Glutamatergic neuron (in vitro differentiated cells): Measurements from ENCODE around the gene JMJD1C. TPM values are rescaled to one million over a fixed set of nuclear protein-coding genes. Genes with fewer than 3 reads are reported as not detected.

ENCODE experiments used
- DNase-seq: peaks from one replicate; pipeline ENCODE4 v3.0.0; 2022
- H3K27ac Mint-ChIP-seq: one replicate; pipeline ENCODE4 v1.8.0; 2020; ENCODE audit warnings: mild to moderate bottlenecking, mixed read lengths, inconsistent platforms; ENCODE audit not compliant: unreplicated experiment
- H3K27me3 Mint-ChIP-seq: one replicate; pipeline ENCODE4 v1.8.0; 2020; ENCODE audit warnings: mild to moderate bottlenecking, moderate library complexity, mixed read lengths, inconsistent platforms; ENCODE audit not compliant: unreplicated experiment
- H3K36me3 Mint-ChIP-seq: one replicate; pipeline ENCODE4 v1.8.0; 2020; ENCODE audit warnings: mild to moderate bottlenecking, mixed read lengths, inconsistent platforms; ENCODE audit not compliant: unreplicated experiment
- H3K4me1 Mint-ChIP-seq: one replicate; pipeline ENCODE4 v1.8.0; 2020; ENCODE audit warnings: mild to moderate bottlenecking, low read depth, mixed read lengths, inconsistent platforms; ENCODE audit not compliant: unreplicated experiment
- H3K4me3 Mint-ChIP-seq: one replicate; pipeline ENCODE4 v1.8.0; 2020; ENCODE audit warnings: mild to moderate bottlenecking, mixed read lengths, inconsistent platforms; ENCODE audit not compliant: unreplicated experiment
- H3K9me3 Mint-ChIP-seq: one replicate; pipeline ENCODE4 v1.8.0; 2020; ENCODE audit warnings: mild to moderate bottlenecking, moderate library complexity, mixed read lengths, inconsistent platforms; ENCODE audit not compliant: unreplicated experiment
- CTCF ChIP-seq: fragments of 200-600 bp; sonication (generic); IDR thresholded peaks from one replicate; pipeline ENCODE4 v1.5.0; 2021; ENCODE audit not compliant: partially characterized antibody, unreplicated experiment
- total RNA-seq: library from RNA; stranded (reverse); fragmentation: NEBNext Ultra II Directional; extraction: Animal tissue kit (Norgen Biotek cat#: 25700); gene quantifications from one replicate; pipeline ENCODE4 v1.2.1, GENCODE V29; 2021; ENCODE audit not compliant: unreplicated experiment

The JMJD1C gene
- total RNA-seq, 1 donor from 2014 or later, result 110 TPM

- Mint-ChIP-seq H3K27me3 (no peaks in the 10 kb centered on the region), H3K36me3 (no peaks in the 10 kb centered on the region), H3K4me1 (peaks cover 6% of the 10 kb centered on the region), H3K27ac (no peak overlapping the region), H3K4me3 (no peak overlapping the region), H3K9me3 (no peaks in the 10 kb centered on the region)
- DNase-seq, result no peak
- TF ChIP-seq CTCF, result no peak
Observed at GRCh38 chr10:63143987-63144386, 321.8 kb downstream of the JMJD1C start.

GRCh38 chr10:63142136-63142535 lies 323.6 kb downstream of the JMJD1C start:
- DNase-seq, result no peak
- H3K27me3 Mint-ChIP-seq, result no peaks in the 10 kb centered on the region
- no peak overlapping the region for H3K27ac Mint-ChIP-seq
- H3K36me3 Mint-ChIP-seq, result no peaks in the 10 kb centered on the region
- no peak overlapping the region for H3K4me3 Mint-ChIP-seq
- TF ChIP-seq CTCF, result no peak
- H3K9me3 Mint-ChIP-seq, result no peaks in the 10 kb centered on the region
- peaks cover 6% of the 10 kb centered on the region for H3K4me1 Mint-ChIP-seq

DNA sequence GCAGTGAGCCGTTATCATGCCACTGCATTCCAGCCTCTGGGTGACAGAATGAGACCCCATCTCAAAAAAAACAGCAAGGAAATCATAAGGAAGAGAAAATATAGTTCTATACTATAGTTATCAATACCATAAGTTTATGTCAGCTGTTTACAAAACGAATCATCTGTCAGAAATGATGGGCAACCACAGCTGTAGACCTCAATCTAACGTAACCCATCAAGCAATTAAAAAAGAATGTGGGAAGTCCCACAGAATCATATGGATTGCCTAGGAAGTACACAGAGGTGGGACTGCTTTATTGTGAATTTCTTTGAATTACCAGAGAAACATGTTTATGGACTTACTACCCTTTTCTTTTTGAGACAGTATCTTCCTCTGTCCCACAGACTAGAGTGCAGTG lies 325.7 kb downstream of the JMJD1C start:
- Mint-ChIP-seq H3K36me3 (no peaks in the 10 kb centered on the region), H3K4me3 (no peak overlapping the region), H3K9me3 (no peaks in the 10 kb centered on the region), H3K4me1 (peaks cover 7% of the 10 kb centered on the region), H3K27ac (no peak overlapping the region), H3K27me3 (no peaks in the 10 kb centered on the region)
- no peak for TF ChIP-seq CTCF
- DNase-seq, result no peak

DNA sequence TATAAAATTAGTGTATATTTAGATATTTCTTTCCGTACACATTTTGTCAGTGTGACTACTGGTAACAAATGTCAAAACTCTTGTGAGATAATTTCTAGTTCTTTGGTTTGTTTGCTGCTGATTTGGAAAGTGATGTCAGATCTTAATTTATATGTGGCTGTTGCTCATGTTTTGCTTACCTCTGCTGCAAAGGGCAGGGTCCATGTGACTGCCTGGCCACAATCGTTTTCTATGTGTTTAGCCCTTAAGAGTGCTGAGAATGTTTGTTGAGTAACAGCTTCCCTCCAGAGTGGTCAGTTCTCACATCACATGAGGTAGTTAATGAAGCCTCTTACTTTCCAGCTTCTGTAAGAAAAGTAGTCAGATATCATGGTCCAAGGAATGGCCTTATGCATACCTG lies 328.5 kb downstream of the JMJD1C start:
- H3K9me3 Mint-ChIP-seq, result peaks cover 2% of the 10 kb centered on the region
- peaks cover 7% of the 10 kb centered on the region for H3K36me3 Mint-ChIP-seq
- H3K4me3 Mint-ChIP-seq, result no peak overlapping the region
- peaks cover 12% of the 10 kb centered on the region for H3K4me1 Mint-ChIP-seq
- no peak for TF ChIP-seq CTCF
- no peak for DNase-seq
- peaks cover under 1% of the 10 kb centered on the region for H3K27me3 Mint-ChIP-seq
- H3K27ac Mint-ChIP-seq, result no peak overlapping the region

GRCh38 chr10:63133821-63134557 lies 331.8 kb downstream of the JMJD1C start:
- no peak for TF ChIP-seq CTCF
- peak overlapping the region; percentile 85 for H3K4me3 Mint-ChIP-seq
- peak overlapping the region; percentile 39 for H3K27ac Mint-ChIP-seq
- DNase-seq, result no peak
- peaks cover 19% of the 10 kb centered on the region for H3K36me3 Mint-ChIP-seq
- H3K4me1 Mint-ChIP-seq, result peaks cover 12% of the 10 kb centered on the region
- peaks cover 4% of the 10 kb centered on the region for H3K27me3 Mint-ChIP-seq
- peaks cover 7% of the 10 kb centered on the region for H3K9me3 Mint-ChIP-seq
